Measurements from ENCODE around the gene F2RL3.
"Not testable (repeated sequence)": the region's sequence is repeated elsewhere in the genome, so short reads cannot be mapped to it uniquely, and the experiment has no call there.

Gene F2RL3

GRCh38 chr19:16922592-16922934, 33.8 kb downstream of the F2RL3 start:
- no peak for DNase-seq (ENCODE audit: low read depth)

GRCh38 chr19:16922949-16923348, 34.1 kb downstream of the F2RL3 start:
- no peak for DNase-seq (ENCODE audit: low read depth)

- DNase-seq (ENCODE audit: low read depth) = no peak
Measured at GRCh38 chr19:16927883-16928282, 39.1 kb downstream of the F2RL3 start.

- no peak for DNase-seq (ENCODE audit: low read depth)
Measured at GRCh38 chr19:16928351-16928750, 39.6 kb downstream of the F2RL3 start.

GRCh38 chr19:16928916-16929315, 40.1 kb downstream of the F2RL3 start:
- no peak for DNase-seq (ENCODE audit: low read depth)

GRCh38 chr19:16930753-16931152, 42.0 kb downstream of the F2RL3 start:
- no peak for DNase-seq (ENCODE audit: low read depth)

GRCh38 chr19:16931306-16931705, 42.5 kb downstream of the F2RL3 start:
- no peak for DNase-seq (ENCODE audit: low read depth)

GRCh38 chr19:16934489-16934888, 45.7 kb downstream of the F2RL3 start:
- DNase-seq (ENCODE audit: low read depth) = no peak

- no peak for DNase-seq (ENCODE audit: low read depth)
Measured at GRCh38 chr19:16936901-16937300, 48.1 kb downstream of the F2RL3 start.

- DNase-seq (ENCODE audit: low read depth) = not testable (repeated sequence)
Measured at GRCh38 chr19:16937796-16938195, 49.0 kb downstream of the F2RL3 start.

GRCh38 chr19:16938211-16938610, 49.4 kb downstream of the F2RL3 start:
- DNase-seq (ENCODE audit: low read depth) = no peak

GRCh38 chr19:16940063-16940462, 51.3 kb downstream of the F2RL3 start:
- DNase-seq (ENCODE audit: low read depth) = not testable (repeated sequence)

- DNase-seq (ENCODE audit: low read depth) = no peak
Measured at GRCh38 chr19:16940626-16941025, 51.8 kb downstream of the F2RL3 start.

All from activated T-cell treated with anti-CD3 and anti-CD28 coated beads for 48 hours (primary cell).